ENCODE measurements around the gene CALCR.
"Not testable (repeated sequence)": the region's sequence is repeated elsewhere in the genome, so short reads cannot be mapped to it uniquely, and the experiment has no call there.

The CALCR gene

GRCh38 chr7:93574646-93575554 lies at the start of gene CALCR:
CALCR (minus strand) TSS chr7:93574724; CDS start chr7:93486981, 87,743 bp downstream.
- no peak for DNase-seq (ENCODE audit: low read depth)

- DNase-seq (ENCODE audit: low read depth) = no peak
Measured at GRCh38 chr7:93623816-93624215, 49.3 kb upstream of the CALCR start.

GRCh38 chr7:93622036-93623033 lies 47.8 kb upstream of the CALCR start:
- DNase-seq (ENCODE audit: low read depth) = no peak

GRCh38 chr7:93620864-93621263 lies 46.3 kb upstream of the CALCR start:
- DNase-seq (ENCODE audit: low read depth) = no peak

GRCh38 chr7:93620057-93620456 lies 45.5 kb upstream of the CALCR start:
- DNase-seq (ENCODE audit: low read depth) = no peak

GRCh38 chr7:93601363-93601762 lies 26.8 kb upstream of the CALCR start:
- DNase-seq (ENCODE audit: low read depth) = no peak

GRCh38 chr7:93594250-93594649 lies 19.7 kb upstream of the CALCR start:
- DNase-seq (ENCODE audit: low read depth) = no peak

- DNase-seq (ENCODE audit: low read depth) = no peak
Measured at GRCh38 chr7:93592588-93593266, 18.2 kb upstream of the CALCR start.

- DNase-seq (ENCODE audit: low read depth) = not testable (repeated sequence)
Measured at GRCh38 chr7:93591224-93592050, 16.9 kb upstream of the CALCR start.

GRCh38 chr7:93586479-93586865 lies 11.9 kb upstream of the CALCR start:
- DNase-seq (ENCODE audit: low read depth) = not testable (repeated sequence)

- DNase-seq (ENCODE audit: low read depth) = not testable (repeated sequence)
Measured at GRCh38 chr7:93585694-93586478, 11.4 kb upstream of the CALCR start.

- DNase-seq (ENCODE audit: low read depth) = no peak
Measured at GRCh38 chr7:93579431-93579830, 4.9 kb upstream of the CALCR start.

GRCh38 chr7:93578762-93579161 lies 4.2 kb upstream of the CALCR start:
- DNase-seq (ENCODE audit: low read depth) = no peak

GRCh38 chr7:93575555-93576399 lies 1.3 kb upstream of the CALCR start:
- no peak for DNase-seq (ENCODE audit: low read depth)

- no peak for DNase-seq (ENCODE audit: low read depth)
Measured at GRCh38 chr7:93574269-93574645, 267 bp downstream of the CALCR start.

- no peak for DNase-seq (ENCODE audit: low read depth)
Measured at GRCh38 chr7:93569189-93569588, 5.3 kb downstream of the CALCR start.

GRCh38 chr7:93566876-93567275 lies 7.6 kb downstream of the CALCR start:
- DNase-seq (ENCODE audit: low read depth) = no peak

GRCh38 chr7:93563584-93563983 lies 10.9 kb downstream of the CALCR start:
- no peak for DNase-seq (ENCODE audit: low read depth)

GRCh38 chr7:93562936-93563335 lies 11.6 kb downstream of the CALCR start:
- no peak for DNase-seq (ENCODE audit: low read depth)

Measured in stimulated activated CD8-positive, alpha-beta memory T cell treated with anti-CD3 and anti-CD28 coated beads, Interleukin-7, amount 100 ng/mL, for 24 hours (primary cell).